ENCODE measurements around the gene BTNL8. TPM values are rescaled to one million over a fixed set of nuclear protein-coding genes. Genes with fewer than 3 reads are reported as not detected.

The BTNL8 gene
- total RNA-seq (2014; rRNA removed; shearing (Covaris generic)), result not detected in 2 replicates

GRCh38 chr5:180898621-180899246 lies at the start of gene BTNL8:
Gene BTNL8, plus strand, starts transcription at chr5:180899159. Its CDS starts 152 bp downstream, at chr5:180899311.
- DNase-seq (ENCODE audit: low spot score), result no peak

- DNase-seq (ENCODE audit: low spot score), result no peak
These were observed 49.1 kb upstream of the BTNL8 start for GRCh38 chr5:180849827-180850226.

GRCh38 chr5:180850434-180851078 lies 48.4 kb upstream of the BTNL8 start:
- no peak for DNase-seq (ENCODE audit: low spot score)

GRCh38 chr5:180852495-180852894 lies 46.5 kb upstream of the BTNL8 start:
- DNase-seq (ENCODE audit: low spot score), result no peak

GRCh38 chr5:180853121-180853847 lies 45.7 kb upstream of the BTNL8 start:
- no peak for DNase-seq (ENCODE audit: low spot score)

GRCh38 chr5:180853848-180854176 lies 45.1 kb upstream of the BTNL8 start:
- DNase-seq (ENCODE audit: low spot score), result no peak

GRCh38 chr5:180858586-180858985 lies 40.4 kb upstream of the BTNL8 start:
- DNase-seq (ENCODE audit: low spot score), result no peak

- peak; percentile 75 for DNase-seq (ENCODE audit: low spot score)
These were observed 38.6 kb upstream of the BTNL8 start for GRCh38 chr5:180860273-180860886.

GRCh38 chr5:180860887-180861822 lies 37.8 kb upstream of the BTNL8 start, which contains the start of gene ZFP62:
Gene ZFP62, minus strand, starts transcription at chr5:180861276. Its CDS starts 57 bp downstream, at chr5:180861219.
- peak; percentile 88 for DNase-seq (ENCODE audit: low spot score)

- no peak for DNase-seq (ENCODE audit: low spot score)
These were observed 36.3 kb upstream of the BTNL8 start for GRCh38 chr5:180862645-180863044.

GRCh38 chr5:180865981-180866695 lies 32.8 kb upstream of the BTNL8 start:
- no peak for DNase-seq (ENCODE audit: low spot score)

GRCh38 chr5:180866985-180867384 lies 32.0 kb upstream of the BTNL8 start:
- DNase-seq (ENCODE audit: low spot score), result no peak

GRCh38 chr5:180868960-180869359 lies 30.0 kb upstream of the BTNL8 start:
- peak; percentile 83 for DNase-seq (ENCODE audit: low spot score)

GRCh38 chr5:180869587-180869986 lies 29.4 kb upstream of the BTNL8 start:
- DNase-seq (ENCODE audit: low spot score), result no peak

GRCh38 chr5:180870276-180871068 lies 28.5 kb upstream of the BTNL8 start:
- DNase-seq (ENCODE audit: low spot score), result no peak

GRCh38 chr5:180872419-180872818 lies 26.5 kb upstream of the BTNL8 start:
- DNase-seq (ENCODE audit: low spot score), result no peak

- peak; percentile 91 for DNase-seq (ENCODE audit: low spot score)
These were observed 25.1 kb upstream of the BTNL8 start for GRCh38 chr5:180873615-180874520.

GRCh38 chr5:180874804-180875582 lies 24.0 kb upstream of the BTNL8 start:
- no peak for DNase-seq (ENCODE audit: low spot score)
